Endothelial cell of umbilical vein (primary cell): ENCODE data around the gene OTUD7B. TPM values are rescaled to one million over a fixed set of nuclear protein-coding genes. Genes with fewer than 3 reads are reported as not detected.

Experiments
- BruUV-seq: library from RNA; stranded (reverse); fragments of 400-500 nt; replicated peaks from 2 replicates; lab custom pipeline; 2021; lab: Mats Ljungman, UMichigan
- CTCF ChIA-PET: fragments of 300-600, 350-600 bp; sonication (Branson Sonifier 250); formaldehyde crosslinking; loops from one replicate; lab custom pipeline; 2021; ENCODE audit warnings: antibody characterized with exemption, inconsistent platforms; lab: Charles Lee
- POLR2A ChIA-PET: fragments of 300-600, 350-600 bp; sonication (Branson Sonifier 250); formaldehyde crosslinking; loops from one replicate; lab custom pipeline; 2021; ENCODE audit warnings: antibody characterized with exemption, inconsistent platforms; lab: Charles Lee
- DNase-seq: peaks from one replicate; pipeline ENCODE4 v3.0.0-alpha.2; 2011; ENCODE audit warnings: low read depth, low spot score
- FAIRE-seq: peaks from 2 replicates; lab custom pipeline; 2011; peaks lifted over from hg19 to GRCh38; lab: Jason Lieb, UNC
- H2AFZ ChIP-seq: 2 replicates; pipeline ENCODE4 v1.6.0; 2012; ENCODE audit warnings: low read depth, low read length, control low read depth, inconsistent platforms
- H3K27ac ChIP-seq: 2 replicates; pipeline ENCODE4 v1.5.1; 2011; ENCODE audit warnings: low read depth, mild to moderate bottlenecking, control low read depth, low read length, moderate library complexity; ENCODE audit not compliant: insufficient read depth
- H3K27me3 ChIP-seq, 2 experiments: 2 replicates each; pipeline versions ENCODE4 v1.6.0 to v1.6.1; 2011; ENCODE audit warnings: low read length in 2 of 2, mixed read lengths in 1 of 2; ENCODE audit not compliant: control insufficient read depth in 2 of 2, insufficient read depth in 2 of 2
- H3K36me3 ChIP-seq, 2 experiments: 2 replicates in 1 of 2; 3 replicates in 1 of 2; pipeline ENCODE4 v1.5.1; 2011; ENCODE audit warnings: low read length in 2 of 2, mild to moderate bottlenecking in 1 of 2, moderate library complexity in 1 of 2; ENCODE audit not compliant: control insufficient read depth in 2 of 2, insufficient read depth in 2 of 2; ENCODE audit errors: extremely low read depth in 1 of 2
- H3K4me1 ChIP-seq: 3 replicates; pipeline ENCODE4 v1.5.1; 2011; ENCODE audit warnings: mild to moderate bottlenecking, low read length; ENCODE audit not compliant: control insufficient read depth, insufficient read depth; ENCODE audit errors: extremely low read depth
- H3K4me2 ChIP-seq: 2 replicates; pipeline ENCODE4 v1.6.1; 2011; ENCODE audit warnings: low read length, control low read depth, mixed read lengths; ENCODE audit not compliant: insufficient read depth
- H3K4me3 ChIP-seq, 3 experiments: fragments of 200-600 bp in 1 of 3; sonication (generic), shearing (Covaris generic) in 1 of 3; replicated peaks in 1 of 3; 2 replicates each; pipeline ENCODE4 v1.5.1; 2011 to 2016; ENCODE audit warnings: control low read depth in 3 of 3, low read length in 3 of 3, mild to moderate bottlenecking in 2 of 3, inconsistent platforms in 1 of 3, low read depth in 1 of 3, moderate library complexity in 1 of 3; ENCODE audit not compliant: insufficient read depth in 1 of 3
- H3K79me2 ChIP-seq: 2 replicates; pipeline ENCODE4 v1.6.0; 2012; ENCODE audit warnings: low read length, inconsistent platforms; ENCODE audit not compliant: control insufficient read depth, insufficient read depth
- H3K9ac ChIP-seq: replicated peaks from 2 replicates; pipeline ENCODE3; 2011; ENCODE audit warnings: low read length, control low read depth; ENCODE audit not compliant: insufficient read depth; ENCODE audit errors: extremely low read depth
- H3K9me1 ChIP-seq: replicated peaks from 3 replicates; pipeline ENCODE4 v1.6.0; 2011; ENCODE audit warnings: mild to moderate bottlenecking, low read length; ENCODE audit not compliant: control insufficient read depth, insufficient read depth; ENCODE audit errors: extremely low read depth
- H3K9me3 ChIP-seq: replicated peaks from 2 replicates; pipeline ENCODE4 v1.5.1; 2012; ENCODE audit warnings: low read length, inconsistent platforms; ENCODE audit not compliant: control insufficient read depth, insufficient read depth
- H4K20me1 ChIP-seq: replicated peaks from 2 replicates; pipeline ENCODE3; 2011; ENCODE audit warnings: mild to moderate bottlenecking, low read length; ENCODE audit not compliant: control insufficient read depth, insufficient read depth; ENCODE audit errors: extremely low read depth
- FOS ChIP-seq: IDR thresholded peaks from 2 replicates; pipeline ENCODE4 v1.6.1; 2011; ENCODE audit warnings: mild to moderate bottlenecking, low read length, moderate library complexity, borderline replicate concordance; ENCODE audit not compliant: insufficient read depth
- POLR2AphosphoS5 ChIP-seq: IDR thresholded peaks from 2 replicates; pipeline ENCODE4 v1.6.1; 2012; ENCODE audit warnings: low read depth, mild to moderate bottlenecking, control low read depth, low read length, moderate library complexity; ENCODE audit not compliant: insufficient read depth
- dilution Hi-C: fragments of 300-500 bp; cut with MboI; formaldehyde crosslinking; loops from one replicate; pipeline ENCODE4 v1.15.0; 2019; ENCODE audit warnings: low sequenced_read_pairs; ENCODE audit not compliant: extremely low pct_ligation_motif_present
- intact Hi-C: fragments of 100-400 bp; cut with micrococcal nuclease; formaldehyde crosslinking; loops from one replicate; pipeline ENCODE4 v1.10.0; 2022
- polyA plus RNA-seq, 4 experiments: library from polyadenylated mRNA; depleted of rRNA in 3 of 4; stranded (reverse) in 3 of 4; unstranded in 1 of 4; fragments of >200 nt; gene quantifications; 2 replicates each; pipeline versions ENCODE4 v1.2.1 to v1.2.3, GENCODE V29; 2011 to 2012; ENCODE audit warnings: missing spikeins in 1 of 4
- total RNA-seq: library from RNA; stranded (reverse); gene quantifications from 2 replicates; pipeline ENCODE4 v1.2.3, GENCODE V29; 2021
- TF ChIP-seq, protein P1 (sequence below), 2 donors: IDR thresholded peaks; 1 replicate in 1 of 2; 2 replicates in 1 of 2; pipeline ENCODE4 v1.5.1; 2011; ENCODE audit warnings: low read length in 2 of 2, mild to moderate bottlenecking in 2 of 2, moderate library complexity in 2 of 2, control low read depth in 1 of 2, inconsistent platforms in 1 of 2, low read depth in 1 of 2; ENCODE audit not compliant: insufficient read depth in 1 of 2; ENCODE audit errors: extremely low read depth in 1 of 2

The OTUD7B gene
- total and polyA plus RNA-seq, 2 donors (not counting 3 experiments of a cell fraction or from before 2014, with no cell fraction given), result 4.3 to 22.8 TPM

- dilution Hi-C loops (no loop called here), intact Hi-C loops (loop anchor here (1.0 to 5.0 kb wide), 5 partner anchors 12 to 158 kb away; partner anchors contain the start of gene VPS45)
- peaks cover 42% of the 10 kb centered on the region for H3K79me2 ChIP-seq
- H3K4me2 ChIP-seq, result peak overlapping the region; percentile 98
- H3K36me3 ChIP-seq, result no peaks in the 10 kb centered on the region
- H3K4me1 ChIP-seq, result peaks cover 9% of the 10 kb centered on the region
- FAIRE-seq, result peak; percentile 40
- no peaks in the 10 kb centered on the region for H3K9me1 ChIP-seq
- H3K9ac ChIP-seq, result peak overlapping the region; percentile 91
- H3K9me3 ChIP-seq, result no peaks in the 10 kb centered on the region
- CTCF ChIA-PET, result interaction anchor here (0.7 to 4.0 kb wide), 14 partner anchors 9 to 178 kb away, joined by 3 to 19 read pairs (median 4); no protein-coding TSS in a partner anchor
- TF ChIP-seq, protein P1, sequence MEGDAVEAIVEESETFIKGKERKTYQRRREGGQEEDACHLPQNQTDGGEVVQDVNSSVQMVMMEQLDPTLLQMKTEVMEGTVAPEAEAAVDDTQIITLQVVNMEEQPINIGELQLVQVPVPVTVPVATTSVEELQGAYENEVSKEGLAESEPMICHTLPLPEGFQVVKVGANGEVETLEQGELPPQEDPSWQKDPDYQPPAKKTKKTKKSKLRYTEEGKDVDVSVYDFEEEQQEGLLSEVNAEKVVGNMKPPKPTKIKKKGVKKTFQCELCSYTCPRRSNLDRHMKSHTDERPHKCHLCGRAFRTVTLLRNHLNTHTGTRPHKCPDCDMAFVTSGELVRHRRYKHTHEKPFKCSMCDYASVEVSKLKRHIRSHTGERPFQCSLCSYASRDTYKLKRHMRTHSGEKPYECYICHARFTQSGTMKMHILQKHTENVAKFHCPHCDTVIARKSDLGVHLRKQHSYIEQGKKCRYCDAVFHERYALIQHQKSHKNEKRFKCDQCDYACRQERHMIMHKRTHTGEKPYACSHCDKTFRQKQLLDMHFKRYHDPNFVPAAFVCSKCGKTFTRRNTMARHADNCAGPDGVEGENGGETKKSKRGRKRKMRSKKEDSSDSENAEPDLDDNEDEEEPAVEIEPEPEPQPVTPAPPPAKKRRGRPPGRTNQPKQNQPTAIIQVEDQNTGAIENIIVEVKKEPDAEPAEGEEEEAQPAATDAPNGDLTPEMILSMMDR (IDR thresholded peaks at IDR 0.05; ENCODE audit: extremely low read depth in 1 of 2, insufficient read depth in 1 of 2, low read depth in 1 of 2, low read length in 2 of 2), result no peak
- TF ChIP-seq FOS, result peak; percentile 28
- BruUV-seq, result TSS peak; percentile 67
- H2AFZ ChIP-seq, result peak overlapping the region; percentile 88
- H3K4me3 ChIP-seq, result peak overlapping the region; percentile 59 to 81 (median 74)
- H3K27ac ChIP-seq, result peak overlapping the region; percentile 74
- DNase-seq, result peak; percentile 86
- POLR2A ChIA-PET, result interaction anchor here (0.7 to 0.9 kb wide), 3 partner anchors 58 to 123 kb away, joined by 3 to 4 read pairs (median 4); a partner anchor contains a TSS
- H3K27me3 ChIP-seq, result no peaks in the 10 kb centered on the region
- H4K20me1 ChIP-seq, result no peaks in the 10 kb centered on the region
Observed at GRCh38 chr1:150009604-150010392, 728 bp downstream of the OTUD7B start.

- H4K20me1 ChIP-seq, result no peaks in the 10 kb centered on the region
- peak overlapping the region; percentile 59 to 81 (median 74) for H3K4me3 ChIP-seq
- H3K9ac ChIP-seq, result peak overlapping the region; percentile 91
- no peak for FAIRE-seq
- dilution Hi-C loops (no loop called here), intact Hi-C loops (loop anchor here (5.0 kb wide), 1 partner anchor 46 kb away; no protein-coding TSS in a partner anchor)
- no peaks in the 10 kb centered on the region for H3K36me3 ChIP-seq
- H3K27me3 ChIP-seq, result no peaks in the 10 kb centered on the region
- peaks cover 9% of the 10 kb centered on the region for H3K4me1 ChIP-seq
- H3K4me2 ChIP-seq, result peak overlapping the region; percentile 98
- H3K9me1 ChIP-seq, result no peaks in the 10 kb centered on the region
- no peak overlapping the region for H2AFZ ChIP-seq
- no peaks in the 10 kb centered on the region for H3K9me3 ChIP-seq
- TF ChIP-seq POLR2AphosphoS5, result no peak
- H3K79me2 ChIP-seq, result peaks cover 45% of the 10 kb centered on the region
- POLR2A ChIA-PET, result no interaction called here
- no TSS peak for BruUV-seq
- CTCF ChIA-PET, result interaction anchor here (1.0 to 4.0 kb wide), 5 partner anchors 11 to 179 kb away, joined by 3 to 13 read pairs (median 6); no protein-coding TSS in a partner anchor
- DNase-seq, result no peak
- no peak overlapping the region for H3K27ac ChIP-seq
Observed at GRCh38 chr1:150008699-150009098, 1.8 kb downstream of the OTUD7B start.
